ENCODE data around the gene ST13. TPM values are rescaled to one million over a fixed set of nuclear protein-coding genes. Genes with fewer than 3 reads are reported as not detected.

ST13 gene
- total RNA-seq, 1 donor, result 199 TPM

DNA sequence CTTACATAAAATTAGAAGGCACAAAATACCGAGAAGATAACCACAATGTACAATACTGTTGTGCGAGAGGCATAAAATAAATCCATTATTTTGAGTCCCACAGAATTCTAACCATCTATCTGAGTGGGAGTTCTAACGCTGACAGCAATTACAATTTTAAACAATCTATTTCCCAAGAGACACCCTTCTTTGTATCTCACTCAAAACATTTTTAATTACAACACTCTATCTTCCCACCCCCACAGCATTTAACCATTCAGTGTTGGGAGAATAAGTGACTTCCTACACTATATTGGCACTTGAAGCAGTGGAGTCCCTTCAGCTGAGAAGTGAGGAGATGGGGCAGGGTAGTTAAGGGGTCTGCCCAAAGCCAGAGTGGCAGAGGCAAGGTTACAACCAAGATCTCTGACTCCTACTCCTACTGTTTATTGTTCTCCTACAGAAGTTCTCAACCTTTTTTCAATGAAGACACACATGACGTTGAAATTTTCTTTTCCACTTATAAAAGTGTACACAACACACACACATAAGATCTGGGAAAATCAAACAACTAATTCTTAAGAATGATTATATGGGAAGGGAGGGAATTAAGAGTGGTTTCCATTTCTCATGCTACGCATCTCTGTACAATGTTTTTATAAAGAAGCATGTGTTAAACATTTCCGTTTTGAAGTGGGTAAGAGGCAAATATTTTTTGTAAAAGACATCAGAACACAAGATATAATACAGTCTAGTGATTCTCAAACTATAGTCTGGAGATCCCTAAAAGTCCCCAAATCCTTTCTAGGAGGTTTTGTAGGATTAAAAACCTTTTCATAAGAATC lies 48.2 kb downstream of the ST13 start:
- H3K4me3 ChIP-seq (ENCODE audit: low read depth, low read length), result no peak overlapping the region
- TF ChIP-seq, protein P1, sequence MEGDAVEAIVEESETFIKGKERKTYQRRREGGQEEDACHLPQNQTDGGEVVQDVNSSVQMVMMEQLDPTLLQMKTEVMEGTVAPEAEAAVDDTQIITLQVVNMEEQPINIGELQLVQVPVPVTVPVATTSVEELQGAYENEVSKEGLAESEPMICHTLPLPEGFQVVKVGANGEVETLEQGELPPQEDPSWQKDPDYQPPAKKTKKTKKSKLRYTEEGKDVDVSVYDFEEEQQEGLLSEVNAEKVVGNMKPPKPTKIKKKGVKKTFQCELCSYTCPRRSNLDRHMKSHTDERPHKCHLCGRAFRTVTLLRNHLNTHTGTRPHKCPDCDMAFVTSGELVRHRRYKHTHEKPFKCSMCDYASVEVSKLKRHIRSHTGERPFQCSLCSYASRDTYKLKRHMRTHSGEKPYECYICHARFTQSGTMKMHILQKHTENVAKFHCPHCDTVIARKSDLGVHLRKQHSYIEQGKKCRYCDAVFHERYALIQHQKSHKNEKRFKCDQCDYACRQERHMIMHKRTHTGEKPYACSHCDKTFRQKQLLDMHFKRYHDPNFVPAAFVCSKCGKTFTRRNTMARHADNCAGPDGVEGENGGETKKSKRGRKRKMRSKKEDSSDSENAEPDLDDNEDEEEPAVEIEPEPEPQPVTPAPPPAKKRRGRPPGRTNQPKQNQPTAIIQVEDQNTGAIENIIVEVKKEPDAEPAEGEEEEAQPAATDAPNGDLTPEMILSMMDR (IDR thresholded peaks at IDR 0.05; ENCODE audit: insufficient read depth, low read depth, low read length), result no peak
- DNase-seq (ENCODE audit: low read depth), result peak; percentile 22

DNA sequence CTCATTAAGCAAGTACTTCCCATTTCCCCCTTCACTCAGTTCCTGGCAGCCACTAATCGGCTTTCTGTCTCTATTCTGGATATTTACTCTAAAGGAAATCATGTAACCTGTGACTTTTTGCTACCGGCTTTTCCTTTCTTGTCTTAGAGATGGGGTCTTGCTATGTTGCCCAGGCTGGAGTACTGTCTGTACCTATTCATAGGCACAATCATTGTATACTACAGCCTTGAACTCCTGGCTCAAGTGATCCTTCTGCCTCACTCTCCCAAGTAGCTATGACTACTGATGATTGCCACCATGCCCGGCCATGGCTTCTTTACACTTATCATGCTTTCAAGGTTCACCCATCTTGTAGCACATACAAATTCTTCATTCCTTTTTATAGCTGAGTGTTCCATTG lies 49.7 kb downstream of the ST13 start:
- TF ChIP-seq, protein P1 (IDR thresholded peaks at IDR 0.05; ENCODE audit: insufficient read depth, low read depth, low read length), result no peak

DNA sequence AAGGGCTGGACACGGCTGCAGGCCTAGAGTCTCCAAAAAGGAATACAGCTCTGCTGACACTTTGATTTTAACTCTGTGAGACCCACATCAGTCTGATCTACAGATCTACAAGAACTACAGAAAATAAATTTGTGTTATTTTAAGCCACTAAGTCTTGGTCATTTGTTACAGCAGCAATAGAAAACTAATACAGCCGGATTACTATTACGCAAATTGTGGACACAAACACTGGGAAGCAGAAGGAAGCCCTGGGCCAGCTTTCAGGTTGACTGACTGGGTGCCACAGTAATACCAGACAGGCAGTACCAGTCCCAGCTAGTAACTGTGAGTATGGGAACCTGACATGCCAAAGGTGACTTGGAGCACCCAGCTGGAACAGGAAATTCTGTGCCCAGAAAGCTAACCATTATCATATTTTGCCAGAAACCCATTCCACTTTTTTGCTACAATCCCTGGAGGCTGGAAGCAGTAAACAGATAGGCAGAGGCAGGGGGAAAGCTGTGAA lies 50.7 kb downstream of the ST13 start:
- no peak overlapping the region for H3K4me3 ChIP-seq (ENCODE audit: low read depth, low read length)
- TF ChIP-seq, protein P1 (IDR thresholded peaks at IDR 0.05; ENCODE audit: insufficient read depth, low read depth, low read length), result no peak
- no peak for DNase-seq (ENCODE audit: low read depth)

More for the DNA sequence above, 49.7 kb downstream of the ST13 start:
- DNase-seq (ENCODE audit: low read depth), result no peak
- no peak overlapping the region for H3K4me3 ChIP-seq (ENCODE audit: low read depth, low read length)

DNA sequence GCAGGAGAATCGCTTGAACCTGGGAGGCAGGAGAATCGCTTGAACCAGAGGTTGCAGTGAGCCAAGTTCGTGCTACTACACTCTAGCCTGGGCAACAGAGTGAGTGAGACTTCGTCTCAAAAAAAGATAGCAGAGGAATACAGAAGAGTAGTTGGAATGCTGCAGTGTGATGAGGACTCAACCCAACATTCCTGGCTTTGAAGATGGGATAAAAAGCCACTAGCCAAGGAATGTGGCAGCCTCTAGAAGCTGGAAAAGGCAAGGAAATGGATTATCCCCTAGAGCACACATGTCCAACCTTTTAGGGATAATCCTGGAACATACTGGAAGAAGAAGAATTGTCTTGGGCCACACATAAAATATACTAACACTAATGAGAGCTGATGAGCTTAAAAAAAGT lies 51.2 kb downstream of the ST13 start:
- H3K4me3 ChIP-seq (ENCODE audit: low read depth, low read length), result no peak overlapping the region
- TF ChIP-seq, protein P1 (IDR thresholded peaks at IDR 0.05; ENCODE audit: insufficient read depth, low read depth, low read length), result no peak
- DNase-seq (ENCODE audit: low read depth), result no peak

DNA sequence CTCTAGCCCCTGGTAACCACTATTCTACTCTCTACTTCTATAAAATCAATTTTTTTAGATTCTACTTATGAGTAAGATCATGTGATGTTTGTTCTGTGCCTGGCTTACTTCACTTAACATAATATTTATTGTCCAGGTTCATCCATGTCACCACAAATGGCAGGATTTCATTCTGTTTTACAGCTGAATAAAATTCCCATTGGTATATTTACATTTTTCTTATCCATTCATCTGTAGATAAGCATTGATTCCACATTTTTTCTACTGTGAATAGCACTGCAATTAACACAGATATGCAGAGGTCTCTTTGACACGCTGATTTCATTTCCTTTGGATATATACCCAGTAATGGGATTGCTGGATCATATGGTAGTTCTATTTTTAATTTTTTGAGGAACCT lies 53.1 kb downstream of the ST13 start:
- TF ChIP-seq, protein P1 (IDR thresholded peaks at IDR 0.05; ENCODE audit: insufficient read depth, low read depth, low read length), result no peak
- peak; percentile 64 for DNase-seq (ENCODE audit: low read depth)
- no peak overlapping the region for H3K4me3 ChIP-seq (ENCODE audit: low read depth, low read length)

DNA sequence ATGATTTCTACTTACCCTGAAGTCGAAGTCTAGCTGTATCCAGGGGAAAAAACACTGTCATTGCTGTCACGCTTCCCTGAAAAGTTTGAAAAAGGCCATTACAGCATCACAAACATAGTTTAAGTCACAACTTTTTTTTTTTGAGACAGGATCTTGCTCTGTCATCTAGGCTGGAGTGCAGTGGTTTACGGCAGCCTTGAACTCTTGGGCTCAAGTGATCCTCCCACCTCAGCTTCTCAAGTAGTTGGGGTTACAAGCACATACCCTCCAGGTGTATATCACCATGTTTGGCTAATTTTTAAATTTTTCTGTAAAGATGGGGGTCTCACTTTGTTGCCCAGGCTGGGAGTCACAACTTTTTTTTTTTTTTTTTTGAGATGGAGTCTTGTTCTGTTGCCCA lies 57.4 kb downstream of the ST13 start:
- DNase-seq (ENCODE audit: low read depth), result no peak
- TF ChIP-seq, protein P1 (IDR thresholded peaks at IDR 0.05; ENCODE audit: insufficient read depth, low read depth, low read length), result no peak

More for the DNA sequence above, 57.4 kb downstream of the ST13 start:
- no peak overlapping the region for H3K4me3 ChIP-seq (ENCODE audit: low read depth, low read length)

Data from fibroblast of villous mesenchyme (primary cell).